K562 (cell line): ENCODE results near the gene CUTC. TPM values are rescaled to one million over a fixed set of nuclear protein-coding genes. Genes with fewer than 3 reads are reported as not detected.

Source experiments
- CCAR2 ChIP-seq: fragments of 200-400 bp; formaldehyde crosslinking; IDR thresholded peaks from 2 replicates; pipeline ENCODE4 v1.6.1; 2017; ENCODE audit warnings: mild to moderate bottlenecking, low read depth, low read length
- DLX4 ChIP-seq: fragments of 250-450 bp; sonication (Bioruptor Pico); IDR thresholded peaks from 2 replicates; pipeline ENCODE4 v1.6.1; 2021; ENCODE audit warnings: mild to moderate bottlenecking
- GABPB1 ChIP-seq: sonication (generic); formaldehyde crosslinking; IDR thresholded peaks from 2 replicates; pipeline ENCODE4 v1.8.0; 2022; ENCODE audit warnings: mild to moderate bottlenecking, missing genetic modification reagents
- HDAC3 ChIP-seq: fragments of 450-650 bp; IDR thresholded peaks from 2 replicates; pipeline ENCODE4 v1.6.1; 2018; ENCODE audit warnings: borderline replicate concordance, mild to moderate bottlenecking, moderate library complexity; ENCODE audit not compliant: partially characterized antibody
- L3MBTL2 ChIP-seq: fragments of 450-650 bp; IDR thresholded peaks from 2 replicates; pipeline ENCODE4 v1.6.1; 2016; ENCODE audit warnings: mild to moderate bottlenecking, moderate library complexity
- MIER1 ChIP-seq: fragments of 450-650 bp; IDR thresholded peaks from 2 replicates; pipeline ENCODE4 v1.6.1; 2016; ENCODE audit warnings: antibody characterized with exemption, mild to moderate bottlenecking, low read depth
- MTA1 ChIP-seq: fragments of 450-650 bp; IDR thresholded peaks from 2 replicates; pipeline ENCODE4 v1.6.1; 2017; ENCODE audit warnings: borderline replicate concordance
- MTA2 ChIP-seq: fragments of 450-650 bp; IDR thresholded peaks from 2 replicates; pipeline ENCODE4 v1.6.1; 2016; ENCODE audit warnings: low read depth
- NCOA1 ChIP-seq: fragments of 450-650 bp; IDR thresholded peaks from 2 replicates; pipeline ENCODE4 v1.6.1; 2016; ENCODE audit warnings: low read depth
- POLR2AphosphoS5 ChIP-seq: IDR thresholded peaks from 2 replicates; pipeline ENCODE4 v1.6.1; 2011; ENCODE audit warnings: mild to moderate bottlenecking, low read depth, low read length, moderate library complexity; ENCODE audit not compliant: control insufficient read depth, insufficient read depth
- RBM22 ChIP-seq: fragments of 200-400 bp; formaldehyde crosslinking; IDR thresholded peaks from 2 replicates; pipeline ENCODE4 v1.6.1; 2018; ENCODE audit warnings: low read length, low read depth; ENCODE audit not compliant: poor library complexity, severe bottlenecking
- TEAD1 ChIP-seq, 2 experiments: fragments of 450-650 bp in 1 of 2; sonication (generic) in 1 of 2; formaldehyde crosslinking; IDR thresholded peaks; 2 replicates each; pipeline versions ENCODE4 v1.4.0 to v1.8.0; 2020 to 2022; ENCODE audit warnings: mild to moderate bottlenecking in 2 of 2, missing genetic modification reagents in 1 of 2
- ZBTB8A ChIP-seq: fragments of 450-650 bp; IDR thresholded peaks from 2 replicates; pipeline ENCODE4 v1.6.1; 2018; ENCODE audit warnings: mild to moderate bottlenecking, moderate library complexity; ENCODE audit not compliant: partially characterized antibody
- ZC3H4 ChIP-seq: sonication (generic); formaldehyde crosslinking; IDR thresholded peaks from 2 replicates; pipeline ENCODE4 v1.9.0; 2021; ENCODE audit warnings: missing genetic modification reagents, borderline replicate concordance
- ZFP1 ChIP-seq: fragments of 450-650 bp; formaldehyde crosslinking; IDR thresholded peaks from 2 replicates; pipeline ENCODE4 v1.4.0; 2020; ENCODE audit warnings: mild to moderate bottlenecking, mixed read lengths
- polyA plus RNA-seq, 8 experiments: library from polyadenylated mRNA; depleted of rRNA in 4 of 8; stranded (reverse) in 5 of 8; unstranded in 3 of 8; fragments of >200 nt; fragmentation: Nextera tagmentation in 2 of 8; fragmentation: Illumina TruSeq in 1 of 8; extraction: Ambion mirVana in 2 of 8; extraction: Trizol in 1 of 8; gene quantifications; 2 replicates each; pipeline versions ENCODE4 v1.2.1 to v1.2.3, GENCODE V29; 2011 to 2014; ENCODE audit warnings: inconsistent platforms in 1 of 8, missing spikeins in 1 of 8
- total RNA-seq, 7 experiments: library from RNA; depleted of rRNA in 6 of 7; stranded (reverse); fragments of >200 nt in 6 of 7; fragmentation: Illumina TruSeq in 2 of 7; extraction: Trizol in 2 of 7; gene quantifications; 2 replicates each; pipeline versions ENCODE4 v1.2.1 to v1.2.3, GENCODE V29; 2011 to 2021; ENCODE audit warnings: low replicate concordance in 1 of 7
- TF ChIP-seq, protein P1 (sequence below): fragments of 450-650 bp; IDR thresholded peaks from 2 replicates; pipeline ENCODE4 v1.7.0; 2016; ENCODE audit warnings: borderline replicate concordance
- TF ChIP-seq, protein P2 (sequence below): fragments of 450-650 bp; formaldehyde crosslinking; IDR thresholded peaks from 2 replicates; pipeline ENCODE4 v1.4.0; 2022; ENCODE audit warnings: missing genetic modification characterization
- TF ChIP-seq, protein P3 (sequence below): conservative IDR thresholded peaks from 2 replicates; pipeline ENCODE4 v1.6.1; 2011; ENCODE audit warnings: low read depth, mild to moderate bottlenecking, low read length; ENCODE audit not compliant: control insufficient read depth
- TF ChIP-seq, protein P4 (sequence below): fragments of 250-450 bp; sonication (Bioruptor Pico); IDR thresholded peaks from 2 replicates; pipeline ENCODE4 v1.4.0; 2020; ENCODE audit warnings: mild to moderate bottlenecking

Gene CUTC
- total and polyA plus RNA-seq, 9 of the 15 experiments (the other 6 are each of a cell fraction or from before 2014, with no cell fraction given): 18.6 to 69.3 (median 32.3) TPM

DNA sequence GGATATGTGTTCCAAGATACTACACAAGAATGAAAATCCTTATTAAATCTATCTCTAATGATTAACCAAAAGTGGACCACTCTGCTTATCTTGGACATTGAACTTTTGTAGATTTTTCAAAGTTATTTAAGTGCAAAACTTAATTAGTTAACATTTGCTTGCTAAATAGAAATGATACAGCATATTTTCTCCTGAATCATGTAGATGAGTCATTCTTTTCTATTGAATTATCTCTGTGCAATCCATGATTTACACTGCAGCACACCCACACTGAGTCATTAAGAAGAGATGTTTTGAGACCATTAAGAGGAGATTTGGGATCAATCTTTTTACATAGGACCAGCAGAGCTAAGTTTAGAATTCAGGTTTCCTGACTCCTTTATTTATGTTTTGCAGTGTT lies 43.8 kb downstream of the CUTC start (continued):
- TF ChIP-seq, protein P1, sequence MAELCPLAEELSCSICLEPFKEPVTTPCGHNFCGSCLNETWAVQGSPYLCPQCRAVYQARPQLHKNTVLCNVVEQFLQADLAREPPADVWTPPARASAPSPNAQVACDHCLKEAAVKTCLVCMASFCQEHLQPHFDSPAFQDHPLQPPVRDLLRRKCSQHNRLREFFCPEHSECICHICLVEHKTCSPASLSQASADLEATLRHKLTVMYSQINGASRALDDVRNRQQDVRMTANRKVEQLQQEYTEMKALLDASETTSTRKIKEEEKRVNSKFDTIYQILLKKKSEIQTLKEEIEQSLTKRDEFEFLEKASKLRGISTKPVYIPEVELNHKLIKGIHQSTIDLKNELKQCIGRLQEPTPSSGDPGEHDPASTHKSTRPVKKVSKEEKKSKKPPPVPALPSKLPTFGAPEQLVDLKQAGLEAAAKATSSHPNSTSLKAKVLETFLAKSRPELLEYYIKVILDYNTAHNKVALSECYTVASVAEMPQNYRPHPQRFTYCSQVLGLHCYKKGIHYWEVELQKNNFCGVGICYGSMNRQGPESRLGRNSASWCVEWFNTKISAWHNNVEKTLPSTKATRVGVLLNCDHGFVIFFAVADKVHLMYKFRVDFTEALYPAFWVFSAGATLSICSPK: no peak
- TF ChIP-seq, protein P2, sequence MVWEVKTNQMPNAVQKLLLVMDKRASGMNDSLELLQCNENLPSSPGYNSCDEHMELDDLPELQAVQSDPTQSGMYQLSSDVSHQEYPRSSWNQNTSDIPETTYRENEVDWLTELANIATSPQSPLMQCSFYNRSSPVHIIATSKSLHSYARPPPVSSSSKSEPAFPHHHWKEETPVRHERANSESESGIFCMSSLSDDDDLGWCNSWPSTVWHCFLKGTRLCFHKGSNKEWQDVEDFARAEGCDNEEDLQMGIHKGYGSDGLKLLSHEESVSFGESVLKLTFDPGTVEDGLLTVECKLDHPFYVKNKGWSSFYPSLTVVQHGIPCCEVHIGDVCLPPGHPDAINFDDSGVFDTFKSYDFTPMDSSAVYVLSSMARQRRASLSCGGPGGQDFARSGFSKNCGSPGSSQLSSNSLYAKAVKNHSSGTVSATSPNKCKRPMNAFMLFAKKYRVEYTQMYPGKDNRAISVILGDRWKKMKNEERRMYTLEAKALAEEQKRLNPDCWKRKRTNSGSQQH (CRISPR knock-in tag): no peak
- TF ChIP-seq MTA2: no peak
- TF ChIP-seq, protein P3, sequence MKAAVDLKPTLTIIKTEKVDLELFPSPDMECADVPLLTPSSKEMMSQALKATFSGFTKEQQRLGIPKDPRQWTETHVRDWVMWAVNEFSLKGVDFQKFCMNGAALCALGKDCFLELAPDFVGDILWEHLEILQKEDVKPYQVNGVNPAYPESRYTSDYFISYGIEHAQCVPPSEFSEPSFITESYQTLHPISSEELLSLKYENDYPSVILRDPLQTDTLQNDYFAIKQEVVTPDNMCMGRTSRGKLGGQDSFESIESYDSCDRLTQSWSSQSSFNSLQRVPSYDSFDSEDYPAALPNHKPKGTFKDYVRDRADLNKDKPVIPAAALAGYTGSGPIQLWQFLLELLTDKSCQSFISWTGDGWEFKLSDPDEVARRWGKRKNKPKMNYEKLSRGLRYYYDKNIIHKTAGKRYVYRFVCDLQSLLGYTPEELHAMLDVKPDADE: no peak
- TF ChIP-seq, protein P4, sequence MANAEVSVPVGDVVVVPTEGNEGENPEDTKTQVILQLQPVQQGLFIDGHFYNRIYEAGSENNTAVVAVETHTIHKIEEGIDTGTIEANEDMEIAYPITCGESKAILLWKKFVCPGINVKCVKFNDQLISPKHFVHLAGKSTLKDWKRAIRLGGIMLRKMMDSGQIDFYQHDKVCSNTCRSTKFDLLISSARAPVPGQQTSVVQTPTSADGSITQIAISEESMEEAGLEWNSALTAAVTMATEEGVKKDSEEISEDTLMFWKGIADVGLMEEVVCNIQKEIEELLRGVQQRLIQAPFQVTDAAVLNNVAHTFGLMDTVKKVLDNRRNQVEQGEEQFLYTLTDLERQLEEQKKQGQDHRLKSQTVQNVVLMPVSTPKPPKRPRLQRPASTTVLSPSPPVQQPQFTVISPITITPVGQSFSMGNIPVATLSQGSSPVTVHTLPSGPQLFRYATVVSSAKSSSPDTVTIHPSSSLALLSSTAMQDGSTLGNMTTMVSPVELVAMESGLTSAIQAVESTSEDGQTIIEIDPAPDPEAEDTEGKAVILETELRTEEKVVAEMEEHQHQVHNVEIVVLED (CRISPR knock-in tag): no peak
- TF ChIP-seq GABPB1 (CRISPR knock-in tag): no peak
- no peak for TF ChIP-seq TEAD1 (CRISPR knock-in tag; IDR thresholded peaks at IDR 0.05)
- TF ChIP-seq MTA1: no peak
- TF ChIP-seq POLR2AphosphoS5: no peak
- TF ChIP-seq NCOA1: no peak
- no peak for TF ChIP-seq ZFP1 (CRISPR knock-in tag)
- TF ChIP-seq L3MBTL2: no peak
- no peak for TF ChIP-seq CCAR2
- TF ChIP-seq HDAC3: no peak
- no peak for TF ChIP-seq ZBTB8A
- TF ChIP-seq MIER1: no peak
- no peak for TF ChIP-seq ZC3H4 (CRISPR knock-in tag)
- no peak for TF ChIP-seq RBM22
- no peak for TF ChIP-seq DLX4 (CRISPR knock-in tag)
